ENCODE measurements around the gene MAST4.

Gene MAST4

GRCh38 chr5:66896171-66896570, 300.0 kb downstream of the MAST4 start:
- no peak for DNase-seq (ENCODE audit: low spot score)
- in situ Hi-C loops (cut with MboI; ENCODE audit: low sequenced_read_pairs, unreplicated experiment): no loop called here
- TF ChIP-seq, protein P1, sequence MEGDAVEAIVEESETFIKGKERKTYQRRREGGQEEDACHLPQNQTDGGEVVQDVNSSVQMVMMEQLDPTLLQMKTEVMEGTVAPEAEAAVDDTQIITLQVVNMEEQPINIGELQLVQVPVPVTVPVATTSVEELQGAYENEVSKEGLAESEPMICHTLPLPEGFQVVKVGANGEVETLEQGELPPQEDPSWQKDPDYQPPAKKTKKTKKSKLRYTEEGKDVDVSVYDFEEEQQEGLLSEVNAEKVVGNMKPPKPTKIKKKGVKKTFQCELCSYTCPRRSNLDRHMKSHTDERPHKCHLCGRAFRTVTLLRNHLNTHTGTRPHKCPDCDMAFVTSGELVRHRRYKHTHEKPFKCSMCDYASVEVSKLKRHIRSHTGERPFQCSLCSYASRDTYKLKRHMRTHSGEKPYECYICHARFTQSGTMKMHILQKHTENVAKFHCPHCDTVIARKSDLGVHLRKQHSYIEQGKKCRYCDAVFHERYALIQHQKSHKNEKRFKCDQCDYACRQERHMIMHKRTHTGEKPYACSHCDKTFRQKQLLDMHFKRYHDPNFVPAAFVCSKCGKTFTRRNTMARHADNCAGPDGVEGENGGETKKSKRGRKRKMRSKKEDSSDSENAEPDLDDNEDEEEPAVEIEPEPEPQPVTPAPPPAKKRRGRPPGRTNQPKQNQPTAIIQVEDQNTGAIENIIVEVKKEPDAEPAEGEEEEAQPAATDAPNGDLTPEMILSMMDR (IDR thresholded peaks at IDR 0.05; ENCODE audit: borderline replicate concordance, control extremely low read depth, extremely low read depth, insufficient read depth, missing control alignments): no peak

DNA sequence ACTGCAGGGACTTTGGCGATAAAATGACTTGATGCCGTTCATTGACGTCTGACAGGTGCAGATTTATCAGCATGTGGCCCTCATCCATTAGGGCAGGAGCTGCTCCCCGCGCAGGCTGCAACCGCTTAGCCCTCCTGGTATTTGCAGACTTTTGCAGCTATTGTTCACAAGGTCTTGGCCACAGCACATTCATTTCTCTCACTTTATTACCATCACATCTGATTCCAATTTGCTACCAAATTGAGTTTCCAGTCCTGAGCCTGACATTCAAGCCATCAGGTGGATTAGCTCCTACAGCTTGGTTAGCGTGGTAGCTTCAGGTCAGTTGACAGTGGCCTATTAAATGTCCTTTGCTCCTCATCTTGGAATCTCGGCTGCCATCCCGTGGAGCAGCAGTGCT, 301.2 kb downstream of the MAST4 start:
- in situ Hi-C loops (cut with MboI; ENCODE audit: low sequenced_read_pairs, unreplicated experiment): no loop called here
- no peak for DNase-seq (ENCODE audit: low spot score)
- TF ChIP-seq, protein P1 (IDR thresholded peaks at IDR 0.05; ENCODE audit: borderline replicate concordance, control extremely low read depth, extremely low read depth, insufficient read depth, missing control alignments): no peak

DNA sequence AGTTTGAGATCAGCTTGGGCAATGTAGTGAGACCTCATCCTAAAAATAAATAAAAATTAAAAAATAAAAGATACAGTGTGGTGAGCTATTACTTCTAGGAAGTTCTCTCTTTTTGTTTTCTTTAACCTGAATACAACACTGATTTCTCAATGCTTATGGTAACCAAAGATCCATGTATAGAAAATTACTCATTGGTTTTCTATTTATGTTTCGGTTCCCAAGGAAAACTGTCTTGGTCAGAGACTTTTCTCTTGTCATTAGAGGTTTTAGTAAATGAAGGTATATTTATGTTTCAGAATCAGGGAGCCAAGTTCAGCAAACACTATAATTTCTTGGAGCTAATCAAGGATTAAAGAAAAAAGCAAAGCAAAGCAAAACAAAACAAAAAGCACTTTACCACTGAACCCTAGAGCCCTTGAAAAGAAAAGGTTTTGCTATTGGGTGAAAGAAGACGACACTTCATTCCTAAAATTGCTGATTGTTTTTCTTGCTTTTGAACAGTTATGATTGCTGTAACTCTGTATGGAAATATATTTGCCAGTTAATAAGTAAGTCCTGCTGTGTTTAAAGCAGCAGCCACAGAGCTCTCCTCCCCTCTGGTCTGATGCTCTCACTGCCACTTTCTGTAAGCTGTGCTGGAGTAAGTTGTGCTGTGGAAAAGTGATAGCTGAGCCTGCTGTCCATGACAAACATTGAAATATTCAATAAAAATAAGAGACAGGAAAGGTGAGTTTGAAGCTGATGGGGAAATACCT, 302.2 kb downstream of the MAST4 start:
- TF ChIP-seq, protein P1 (IDR thresholded peaks at IDR 0.05; ENCODE audit: borderline replicate concordance, control extremely low read depth, extremely low read depth, insufficient read depth, missing control alignments): no peak

GRCh38 chr5:66903218-66903617, 307.0 kb downstream of the MAST4 start:
- no peak for DNase-seq (ENCODE audit: low spot score)
- in situ Hi-C loops (cut with MboI; ENCODE audit: low sequenced_read_pairs, unreplicated experiment): no loop called here
- TF ChIP-seq, protein P1 (IDR thresholded peaks at IDR 0.05; ENCODE audit: borderline replicate concordance, control extremely low read depth, extremely low read depth, insufficient read depth, missing control alignments): no peak

More for the DNA sequence above, 302.2 kb downstream of the MAST4 start:
- in situ Hi-C loops (cut with MboI; ENCODE audit: low sequenced_read_pairs, unreplicated experiment): no loop called here
- DNase-seq (ENCODE audit: low spot score): no peak

DNA sequence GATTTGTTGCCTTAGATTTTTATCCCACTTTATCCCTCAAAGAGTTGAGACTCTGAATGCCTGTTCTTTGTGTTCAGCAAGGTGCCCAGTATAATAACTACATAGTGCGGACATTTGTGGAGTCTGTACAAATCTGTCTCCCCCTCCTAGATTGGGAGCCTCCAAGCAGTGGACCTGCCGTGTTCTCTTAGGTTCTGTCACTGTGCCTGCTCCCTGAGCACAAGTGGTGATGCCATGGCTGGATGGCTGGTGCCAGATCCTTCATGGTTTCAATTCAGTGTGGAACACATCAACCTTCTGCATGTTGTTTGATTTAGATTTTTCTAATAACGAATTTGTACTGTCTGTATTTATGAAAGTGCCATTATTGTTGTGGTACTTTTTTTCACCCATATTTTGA, 307.5 kb downstream of the MAST4 start:
- no peak for DNase-seq (ENCODE audit: low spot score)
- in situ Hi-C loops (cut with MboI; ENCODE audit: low sequenced_read_pairs, unreplicated experiment): no loop called here
- TF ChIP-seq, protein P1 (IDR thresholded peaks at IDR 0.05; ENCODE audit: borderline replicate concordance, control extremely low read depth, extremely low read depth, insufficient read depth, missing control alignments): no peak

DNA sequence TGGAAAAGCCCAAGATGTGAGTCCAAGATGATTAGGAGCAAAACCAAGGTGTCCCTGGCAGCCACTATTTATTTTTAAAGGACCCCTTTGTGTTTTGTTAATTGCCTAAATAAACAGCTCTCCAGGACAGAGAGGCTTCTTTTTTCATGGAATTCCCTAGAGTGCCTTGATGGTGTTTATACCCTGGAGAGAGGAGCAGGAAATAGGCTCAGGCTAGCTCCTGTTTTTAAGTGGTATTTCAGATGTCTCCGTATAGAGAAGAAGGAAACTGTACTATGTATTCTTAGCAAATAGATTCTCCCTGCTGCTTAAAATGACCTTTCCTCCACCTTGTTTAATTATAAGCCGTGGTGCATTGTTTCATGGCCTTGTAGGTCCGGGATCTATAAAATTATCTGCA, 308.0 kb downstream of the MAST4 start:
- DNase-seq (ENCODE audit: low spot score): no peak
- in situ Hi-C loops (cut with MboI; ENCODE audit: low sequenced_read_pairs, unreplicated experiment): no loop called here
- TF ChIP-seq, protein P1 (IDR thresholded peaks at IDR 0.05; ENCODE audit: borderline replicate concordance, control extremely low read depth, extremely low read depth, insufficient read depth, missing control alignments): no peak

All from GM13976 (cell line).